H9 (cell line): ENCODE measurements around the gene SOCS4. TPM values are rescaled to one million over a fixed set of nuclear protein-coding genes. Genes with fewer than 3 reads are reported as not detected.

Experiments used
- DNase-seq: peaks from one replicate; pipeline ENCODE4 v3.0.0-alpha.2; 2017
- H2AFZ ChIP-seq: one replicate; pipeline ENCODE4 v1.6.1; 2013; ENCODE audit warnings: mild to moderate bottlenecking, low read length, control low read depth, moderate library complexity
- H2AK5ac ChIP-seq: 2 replicates; pipeline ENCODE4 v1.6.1; 2013; ENCODE audit warnings: low read length, control low read depth, mixed read lengths; ENCODE audit not compliant: insufficient read length
- H2BK120ac ChIP-seq: one replicate; pipeline ENCODE4 v1.6.1; 2013; ENCODE audit warnings: low read depth, mild to moderate bottlenecking, low read length, control low read depth, inconsistent platforms; ENCODE audit not compliant: poor library complexity, severe bottlenecking
- H2BK12ac ChIP-seq: 2 replicates; pipeline ENCODE4 v1.6.1; 2013; ENCODE audit warnings: low read length, control low read depth, mixed read lengths, low read depth; ENCODE audit not compliant: insufficient read length
- H2BK15ac ChIP-seq: 2 replicates; pipeline ENCODE4 v1.6.1; 2013; ENCODE audit warnings: low read depth, low read length, control low read depth
- H2BK20ac ChIP-seq: one replicate; pipeline ENCODE4 v1.6.1; 2013; ENCODE audit warnings: low read depth, mild to moderate bottlenecking, low read length, control low read depth, inconsistent platforms; ENCODE audit not compliant: poor library complexity, severe bottlenecking
- H2BK5ac ChIP-seq: 2 replicates; pipeline ENCODE4 v1.6.1; 2013; ENCODE audit warnings: low read length, control low read depth, mixed read lengths; ENCODE audit not compliant: insufficient read length
- H3K14ac ChIP-seq: 2 replicates; pipeline ENCODE4 v1.6.1; 2013; ENCODE audit warnings: low read length, control low read depth; ENCODE audit not compliant: insufficient read depth
- H3K18ac ChIP-seq: 2 replicates; pipeline ENCODE4 v1.6.1; 2013; ENCODE audit warnings: low read depth, mild to moderate bottlenecking, mixed read lengths, low read length, control low read depth; ENCODE audit not compliant: insufficient read length
- H3K23ac ChIP-seq: 2 replicates; pipeline ENCODE4 v1.6.1; 2013; ENCODE audit warnings: low read length, control low read depth, mixed read lengths, low read depth; ENCODE audit not compliant: insufficient read length
- H3K23me2 ChIP-seq: 2 replicates; pipeline ENCODE4 v1.6.1; 2013; ENCODE audit warnings: low read depth, mild to moderate bottlenecking, mixed read lengths, low read length, control low read depth; ENCODE audit not compliant: insufficient read length, poor library complexity, severe bottlenecking
- H3K27ac ChIP-seq: 2 replicates; pipeline ENCODE4 v1.5.1; 2013; ENCODE audit warnings: low read length, control low read depth, mixed read lengths, low read depth; ENCODE audit not compliant: insufficient read length
- H3K27me3 ChIP-seq: 2 replicates; pipeline ENCODE4 v1.6.1; 2013; ENCODE audit warnings: low read length, control low read depth, inconsistent platforms; ENCODE audit not compliant: insufficient read depth
- H3K4ac ChIP-seq: 2 replicates; pipeline ENCODE4 v1.6.1; 2013; ENCODE audit warnings: low read depth, mild to moderate bottlenecking, control low read depth, inconsistent platforms, low read length, moderate library complexity
- H3K4me1 ChIP-seq: 2 replicates; pipeline ENCODE4 v1.6.1; 2013; ENCODE audit warnings: low read length, control low read depth, inconsistent platforms; ENCODE audit not compliant: insufficient read depth
- H3K4me2 ChIP-seq: 2 replicates; pipeline ENCODE4 v1.6.1; 2013; ENCODE audit warnings: low read length, control low read depth, mixed read lengths; ENCODE audit not compliant: insufficient read length, insufficient read depth
- H3K56ac ChIP-seq: 2 replicates; pipeline ENCODE4 v1.6.1; 2013; ENCODE audit warnings: low read depth, mild to moderate bottlenecking, mixed read lengths, low read length, control low read depth; ENCODE audit not compliant: insufficient read length
- H3K79me1 ChIP-seq: 2 replicates; pipeline ENCODE4 v1.6.1; 2013; ENCODE audit warnings: low read depth, mild to moderate bottlenecking, moderate library complexity, low read length, control low read depth, inconsistent platforms; ENCODE audit not compliant: insufficient read depth, poor library complexity, severe bottlenecking
- H3K79me2 ChIP-seq: 2 replicates; pipeline ENCODE4 v1.6.1; 2013; ENCODE audit warnings: low read length, control low read depth, inconsistent platforms; ENCODE audit not compliant: insufficient read depth
- H3K9ac ChIP-seq: 2 replicates; pipeline ENCODE4 v1.6.1; 2013; ENCODE audit warnings: low read length, control low read depth, mixed read lengths; ENCODE audit not compliant: insufficient read length; ENCODE audit errors: extremely low read depth
- H3K9me3 ChIP-seq: one replicate; pipeline ENCODE4 v1.6.1; 2013; ENCODE audit warnings: low read depth, low read length, inconsistent platforms; ENCODE audit not compliant: control insufficient read depth
- H3T11ph ChIP-seq: one replicate; pipeline ENCODE4 v1.6.1; 2013; ENCODE audit warnings: mild to moderate bottlenecking, low read length, control low read depth, inconsistent platforms
- H4K20me1 ChIP-seq: one replicate; pipeline ENCODE4 v1.6.1; 2013; ENCODE audit not compliant: control insufficient read depth, insufficient read length, insufficient read depth
- H4K5ac ChIP-seq: 2 replicates; pipeline ENCODE4 v1.6.1; 2013; ENCODE audit warnings: low read depth, mild to moderate bottlenecking, mixed read lengths, low read length, control low read depth; ENCODE audit not compliant: insufficient read length
- H4K8ac ChIP-seq: replicated peaks from 2 replicates; pipeline ENCODE4 v1.6.1; 2013; ENCODE audit warnings: low read length, control low read depth, mixed read lengths, low read depth; ENCODE audit not compliant: insufficient read length
- H4K91ac ChIP-seq: 2 replicates; pipeline ENCODE4 v1.6.1; 2013; ENCODE audit warnings: low read depth, mild to moderate bottlenecking, moderate library complexity, mixed read lengths, low read length, control low read depth; ENCODE audit not compliant: insufficient read length
- H3K27ac Mint-ChIP-seq, 3 experiments: 2 replicates in 2 of 3; 3 replicates in 1 of 3; pipeline ENCODE4 v1.8.0; 2020 to 2021; ENCODE audit warnings: mixed read lengths in 3 of 3, mild to moderate bottlenecking in 1 of 3, moderate library complexity in 1 of 3
- H3K27me3 Mint-ChIP-seq: 2 replicates; pipeline ENCODE4 v1.8.0; 2021; ENCODE audit warnings: low read depth, mild to moderate bottlenecking, moderate library complexity, mixed read lengths
- H3K36me3 Mint-ChIP-seq, 3 experiments: 2 replicates in 2 of 3; 3 replicates in 1 of 3; pipeline ENCODE4 v1.8.0; 2020 to 2021; ENCODE audit warnings: low read depth in 3 of 3, mixed read lengths in 3 of 3; ENCODE audit not compliant: insufficient read depth in 1 of 3
- H3K4me1 Mint-ChIP-seq, 2 experiments: 2 replicates each; pipeline ENCODE4 v1.8.0; 2020; ENCODE audit warnings: mixed read lengths in 2 of 2
- H3K4me3 Mint-ChIP-seq, 2 experiments: 2 replicates in 1 of 2; 3 replicates in 1 of 2; pipeline ENCODE4 v1.8.0; 2020 to 2021; ENCODE audit warnings: mild to moderate bottlenecking in 2 of 2, mixed read lengths in 2 of 2, moderate library complexity in 1 of 2
- H3K9me3 Mint-ChIP-seq, 2 experiments: 2 replicates in 1 of 2; 3 replicates in 1 of 2; pipeline ENCODE4 v1.8.0; 2020; ENCODE audit warnings: mild to moderate bottlenecking in 2 of 2, mixed read lengths in 2 of 2, moderate library complexity in 1 of 2
- CTCF ChIP-seq: fragments of 200-600 bp; sonication (generic); conservative IDR thresholded peaks from 3 replicates; pipeline ENCODE4 v1.8.0; 2021; ENCODE audit warnings: antibody characterized with exemption, mild to moderate bottlenecking
- WGBS: extraction: QIAGEN DNeasy Blood & Tissue Kit; methylation state at CpG from one replicate; pipeline ENCODE4 v1.1.7; 2013; ENCODE audit warnings: missing lambda C conversion rate, low lambda C conversion rate, mixed read lengths; ENCODE audit not compliant: insufficient read length; ENCODE audit errors: extremely low coverage; 5-methylcytosine and 5-hydroxymethylcytosine counted together
- total RNA-seq: library from RNA; stranded (reverse); gene quantifications from 2 replicates; pipeline ENCODE4 v1.2.1, GENCODE V29; 2021

Gene SOCS4
- total RNA-seq, 1 experiment from 2014 or later: 38.5 TPM

- no peak overlapping the region for H3K56ac ChIP-seq
- H2BK120ac ChIP-seq: no peak overlapping the region
- peak overlapping the region; percentile 93 for H3K4me2 ChIP-seq
- H4K5ac ChIP-seq: no peak overlapping the region
- no peak overlapping the region for H4K8ac ChIP-seq
- no peak overlapping the region for H3K23ac ChIP-seq
- H2AK5ac ChIP-seq: no peak overlapping the region
- no peaks in the 10 kb centered on the region for H3K27me3 ChIP-seq
- Mint-ChIP-seq H3K9me3 (no peaks in the 10 kb centered on the region; a peak in 1 of 5 replicates), H3K4me1 (peaks cover 30% of the 10 kb centered on the region in 2 experiments), H3K36me3 (peaks cover 12 to 30% (median 27%) of the 10 kb centered on the region in 3 experiments; a peak in 6 of 7 replicates), H3K27me3 (no peaks in the 10 kb centered on the region), H3K4me3 (peak overlapping the region; percentile 86 to 95), H3K27ac (peak overlapping the region in 2 of 3 experiments; percentile 99; a peak in 3 of 7 replicates)
- H3K79me2 ChIP-seq: peaks cover 29% of the 10 kb centered on the region; the same call in 1 of the 2 replicates
- H3K18ac ChIP-seq: no peak overlapping the region
- H3K14ac ChIP-seq: no peak overlapping the region
- H2BK20ac ChIP-seq: no peak overlapping the region
- no peak overlapping the region for H3T11ph ChIP-seq
- H2BK5ac ChIP-seq: no peak overlapping the region
- no CpG with 5 or more reads among the region's 6 CpGs for WGBS
- H3K79me1 ChIP-seq: peaks cover 9% of the 10 kb centered on the region
- H4K20me1 ChIP-seq: no peaks in the 10 kb centered on the region
- no peak overlapping the region for H3K27ac ChIP-seq
- no peaks in the 10 kb centered on the region; the same call in 1 of the 2 replicates for H3K4me1 ChIP-seq
- TF ChIP-seq CTCF: no peak
- H2AFZ ChIP-seq: no peak overlapping the region
- peak overlapping the region; percentile 100 for H3K9ac ChIP-seq
- no peak overlapping the region for H3K4ac ChIP-seq
- peaks cover 10% of the 10 kb centered on the region for H3K23me2 ChIP-seq
- H4K91ac ChIP-seq: no peak overlapping the region
- H2BK15ac ChIP-seq: no peak overlapping the region
- no peak overlapping the region for H2BK12ac ChIP-seq
- no peaks in the 10 kb centered on the region for H3K9me3 ChIP-seq
- DNase-seq: no peak
Observed at GRCh38 chr14:55053018-55053417, 26.0 kb downstream of the SOCS4 start.
